Right forelimb (tissue), 1 donor: Measurements from ENCODE around the gene PRKACA.

Experiments
- DNase-seq: peaks from one replicate; pipeline ENCODE4 v3.0.0-alpha.2; 2018

The PRKACA gene

DNA sequence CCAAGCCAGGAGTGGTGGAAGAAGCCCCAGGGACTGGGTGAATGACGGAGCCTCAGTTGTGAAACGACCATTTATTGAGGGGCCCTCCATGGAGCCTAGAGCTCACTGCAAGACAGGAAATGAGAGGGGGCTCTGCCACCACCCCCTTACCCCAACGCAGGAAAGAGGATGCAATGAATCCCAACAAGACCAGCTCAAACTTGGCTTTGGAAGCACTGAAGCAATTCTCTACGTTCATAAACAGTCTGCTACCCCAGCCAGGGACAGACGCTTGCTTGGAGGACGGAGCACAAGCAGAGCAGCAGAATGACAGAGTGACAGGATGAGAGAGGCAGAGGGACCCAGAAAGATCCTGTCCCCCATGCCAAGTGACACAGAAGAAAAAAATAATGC is 1.0 kb downstream of the PRKACA start:
- DNase-seq: no peak

- DNase-seq: no peak
Measured at GRCh38 chr19:14115756-14116155, 1.8 kb downstream of the PRKACA start.

DNA sequence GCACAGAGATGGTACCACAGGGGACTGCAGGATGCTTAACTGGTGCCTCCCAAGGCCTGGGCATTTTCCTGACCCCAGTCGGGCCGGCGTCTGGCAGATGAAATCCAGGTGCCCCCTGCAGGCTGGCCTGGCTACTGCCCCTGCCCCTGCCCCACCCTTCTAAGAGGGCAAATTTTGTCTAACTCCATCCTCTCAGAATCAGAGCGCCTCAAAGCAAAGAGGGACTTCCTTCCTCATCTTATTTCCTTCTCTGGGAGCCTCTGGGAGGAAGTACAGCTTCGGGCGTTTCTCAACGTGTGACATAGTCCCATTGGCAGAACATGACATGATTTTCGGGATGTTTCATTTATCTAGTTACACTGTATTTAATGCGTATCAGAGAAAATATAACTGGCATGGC is 2.7 kb downstream of the PRKACA start:
- no peak for DNase-seq

DNA sequence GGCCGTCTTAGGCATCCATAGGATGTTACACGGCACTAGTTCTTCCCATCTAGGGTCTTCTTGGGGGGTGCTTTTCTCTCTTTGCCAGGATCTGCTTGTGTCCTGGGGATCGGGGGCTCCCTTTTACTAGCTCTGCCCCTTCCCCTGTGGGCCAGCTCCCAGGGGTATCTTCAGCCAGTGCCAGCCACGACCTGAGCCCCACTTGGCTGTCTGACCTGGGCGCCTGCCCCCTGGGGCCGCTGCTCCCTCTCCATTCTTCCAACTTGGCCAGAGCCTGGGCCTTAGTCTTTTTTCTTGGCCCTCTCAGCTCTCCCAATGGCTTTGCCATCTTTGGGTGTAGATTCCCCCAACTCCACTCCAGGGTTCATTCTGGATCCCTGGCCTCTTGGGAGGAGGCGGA is 3.1 kb downstream of the PRKACA start:
- no peak for DNase-seq

- DNase-seq: no peak
Measured at GRCh38 chr19:14113762-14114414, 3.7 kb downstream of the PRKACA start.

- no peak for DNase-seq
Measured at GRCh38 chr19:14112809-14113385, 4.7 kb downstream of the PRKACA start.

DNA sequence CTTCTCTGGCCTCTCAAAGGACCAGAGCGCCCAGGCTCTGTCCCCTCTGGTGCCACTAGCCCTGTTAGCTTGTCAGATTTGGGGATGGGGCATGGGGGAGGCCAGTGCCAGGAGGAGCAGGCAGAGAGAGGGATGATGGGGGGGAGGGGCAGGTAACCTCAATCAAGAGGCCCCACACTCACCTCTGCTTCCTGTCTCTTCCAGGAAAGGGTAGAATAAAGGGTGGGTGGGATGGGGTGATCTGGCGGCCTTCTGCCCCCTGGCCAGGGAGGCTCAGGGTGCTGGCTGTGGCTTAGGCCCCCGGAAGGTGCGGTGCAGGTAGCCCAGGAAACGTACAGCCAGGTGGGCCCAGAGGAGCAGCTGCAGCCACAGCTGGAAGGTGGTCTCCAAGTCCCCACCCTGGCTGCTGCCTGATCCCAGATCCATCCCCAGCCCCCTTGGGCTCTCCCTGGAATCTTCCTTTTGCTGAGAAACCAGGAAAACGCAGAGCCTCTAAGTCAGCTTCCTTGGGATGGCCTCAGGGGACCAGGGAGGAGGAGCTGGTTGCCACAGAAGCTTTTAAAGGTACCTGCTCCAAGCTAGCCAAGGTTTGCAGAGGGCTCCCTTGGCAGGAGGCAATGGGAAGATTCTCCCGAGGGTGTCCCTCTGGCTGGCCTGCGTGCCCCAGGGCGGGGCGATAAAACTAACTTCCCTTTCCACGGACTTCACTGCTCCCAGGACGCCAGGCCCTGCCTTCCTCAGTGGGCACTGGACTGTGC is 5.3 kb downstream of the PRKACA start:
- no peak for DNase-seq

- DNase-seq: no peak
Measured at GRCh38 chr19:14111486-14111885, 6.1 kb downstream of the PRKACA start.

DNA sequence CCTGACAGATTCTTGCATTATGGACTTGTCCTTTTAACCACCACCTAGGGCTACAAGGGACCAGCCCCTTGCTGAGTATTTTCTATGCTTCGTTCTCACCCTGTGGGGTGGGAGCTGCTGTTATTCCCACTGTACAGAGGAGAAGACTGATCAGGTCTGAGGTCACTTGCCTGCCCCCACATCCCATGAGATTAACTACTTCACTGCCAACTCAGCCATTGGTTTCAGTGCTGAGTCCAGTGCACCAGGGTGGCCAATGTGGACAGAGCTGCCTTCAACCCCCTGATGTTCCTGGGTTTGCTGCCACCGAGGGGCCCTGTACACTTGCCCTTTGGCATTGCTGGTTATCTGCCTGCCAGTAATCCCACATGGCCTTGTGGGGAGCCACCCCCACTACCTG is 6.9 kb downstream of the PRKACA start:
- no peak for DNase-seq

DNA sequence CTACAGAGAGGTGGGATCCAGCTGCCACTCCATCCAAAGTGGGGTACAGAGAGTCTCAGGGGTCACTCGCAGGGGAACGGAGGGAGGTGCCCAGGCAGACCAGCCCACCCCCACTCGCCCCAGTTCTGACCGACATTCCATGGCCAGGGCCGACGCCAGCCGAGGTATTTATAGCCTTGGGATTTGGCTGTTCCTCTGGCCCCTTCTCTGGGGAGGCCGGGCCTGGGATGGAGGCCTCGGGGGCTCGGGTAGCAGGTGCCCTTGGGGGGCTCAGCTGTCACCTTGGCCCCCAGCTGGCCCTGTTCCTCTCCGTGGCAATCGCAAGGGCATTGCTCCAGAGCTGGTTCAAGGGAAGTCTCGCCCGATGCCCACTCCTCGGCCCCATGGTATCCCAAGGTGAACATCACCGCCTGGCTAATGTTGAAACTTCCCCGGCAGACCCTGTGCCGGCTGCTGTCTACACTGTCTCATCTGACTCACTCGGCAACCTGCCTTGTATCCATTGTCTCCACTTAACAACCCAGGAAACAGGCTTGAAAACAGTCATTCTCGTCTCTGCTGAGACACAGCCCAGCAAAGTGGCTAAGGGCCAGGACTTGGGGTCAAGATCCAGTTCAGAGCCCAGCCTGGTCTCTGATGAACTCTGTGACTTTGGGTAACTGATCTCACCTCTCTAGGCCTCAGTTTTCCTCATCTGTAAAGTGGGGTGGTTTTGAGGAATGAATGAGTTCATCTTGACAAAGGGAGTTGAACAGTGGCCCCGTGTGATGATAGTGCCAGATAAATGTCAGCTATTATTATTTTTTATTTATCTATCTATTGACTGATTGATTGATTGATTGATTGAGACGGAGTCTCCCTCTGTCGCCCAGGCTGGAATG is 9.7 kb downstream of the PRKACA start:
- no peak for DNase-seq

GRCh38 chr19:14106840-14107239 is 10.7 kb downstream of the PRKACA start:
- no peak for DNase-seq

- no peak for DNase-seq
Measured at GRCh38 chr19:14105680-14106079, 11.9 kb downstream of the PRKACA start.

DNA sequence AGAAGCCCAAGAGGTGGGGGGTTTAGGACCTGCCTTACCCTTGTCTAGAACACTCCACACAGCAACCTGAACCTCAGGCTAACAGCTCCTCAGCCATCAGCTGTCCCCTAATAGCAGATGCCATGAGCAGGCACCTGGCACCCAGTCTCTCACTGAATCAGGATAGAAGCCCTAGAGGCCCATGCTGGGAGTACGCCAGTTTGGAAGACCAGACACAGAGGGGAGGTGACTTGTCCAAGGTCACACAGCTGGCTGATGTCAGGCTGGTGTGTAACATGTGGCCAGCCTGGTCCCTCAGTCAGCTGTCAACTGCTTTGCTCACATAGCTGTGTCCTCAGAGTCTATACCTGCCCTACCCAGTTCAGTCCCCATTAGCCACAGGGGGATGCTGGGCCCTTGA is 14.3 kb downstream of the PRKACA start:
- DNase-seq: no peak

DNA sequence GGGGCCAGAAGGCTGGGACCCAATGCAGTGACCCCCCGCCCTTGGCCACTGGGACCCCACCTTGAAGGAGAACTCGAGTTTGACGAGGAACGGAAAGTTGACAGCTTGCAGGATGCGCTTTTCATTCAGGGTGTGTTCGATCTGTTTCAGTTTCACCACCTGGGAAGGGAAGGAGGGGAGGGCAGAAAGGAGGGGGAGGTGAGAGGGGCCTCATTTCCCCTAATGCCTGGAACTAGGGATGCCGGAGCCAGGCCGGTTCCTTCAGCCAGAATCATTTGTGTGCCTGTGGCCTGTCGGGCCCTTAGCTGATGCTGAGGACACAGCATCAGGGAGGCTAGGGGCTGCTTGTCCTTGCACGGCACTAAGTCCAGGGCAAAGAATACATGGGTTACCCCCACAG is 14.8 kb downstream of the PRKACA start:
- no peak for DNase-seq

GRCh38 chr19:14102102-14102696 is 15.4 kb downstream of the PRKACA start:
- no peak for DNase-seq

DNA sequence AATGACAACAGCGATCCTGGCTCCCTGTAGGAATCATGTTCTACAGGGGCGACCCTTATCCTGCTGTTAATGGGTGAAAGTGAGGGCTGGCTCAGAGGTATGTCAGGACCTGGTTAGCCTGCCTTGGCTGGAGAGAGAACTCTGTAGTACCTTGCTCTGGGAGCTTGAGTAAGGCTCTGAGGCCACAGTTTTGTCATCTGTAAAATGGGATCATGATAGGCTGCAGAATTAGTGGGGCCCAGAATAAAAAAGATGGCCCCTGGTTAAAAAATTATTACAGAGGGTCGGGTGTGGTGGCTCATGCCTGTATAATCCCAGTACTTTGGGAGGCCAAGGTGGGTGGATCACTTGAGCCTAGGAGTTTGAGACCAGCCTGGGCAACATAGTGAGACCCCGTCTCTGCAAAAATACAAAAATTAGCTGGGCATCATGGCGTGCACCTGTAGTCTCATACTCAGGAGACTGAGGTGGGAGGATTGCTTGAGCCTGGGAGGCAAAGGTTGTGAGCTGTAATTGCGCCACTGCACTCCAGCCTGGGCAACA is 16.5 kb downstream of the PRKACA start:
- no peak for DNase-seq

DNA sequence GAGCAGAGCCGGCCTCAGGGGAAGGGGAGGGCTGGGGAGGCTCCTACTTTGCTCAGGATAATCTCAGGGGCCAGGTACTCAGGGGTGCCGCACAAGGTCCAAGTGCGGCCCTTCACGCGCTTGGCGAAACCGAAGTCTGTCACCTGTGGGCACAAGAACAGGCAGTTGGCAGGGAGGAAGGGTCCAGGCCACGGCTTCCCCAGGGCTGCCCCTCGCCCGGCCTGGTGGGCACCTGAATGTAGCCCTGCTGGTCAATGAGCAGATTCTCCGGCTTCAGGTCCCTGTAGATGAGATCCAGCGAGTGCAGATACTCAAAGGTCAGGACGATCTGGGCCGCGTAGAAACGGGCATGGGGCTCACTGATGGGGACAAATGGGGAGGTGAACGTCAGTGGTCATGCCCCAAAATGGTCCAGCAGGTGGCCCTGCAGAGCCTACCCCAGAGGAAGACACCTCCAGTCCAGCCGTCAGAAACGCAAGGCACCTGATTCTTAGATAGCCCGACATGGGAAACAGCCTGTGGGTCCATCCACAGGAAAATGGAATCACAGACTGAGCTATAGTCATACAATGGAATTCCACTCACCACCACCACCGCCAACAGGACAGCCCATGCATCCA is 19.9 kb downstream of the PRKACA start:
- no peak for DNase-seq

DNA sequence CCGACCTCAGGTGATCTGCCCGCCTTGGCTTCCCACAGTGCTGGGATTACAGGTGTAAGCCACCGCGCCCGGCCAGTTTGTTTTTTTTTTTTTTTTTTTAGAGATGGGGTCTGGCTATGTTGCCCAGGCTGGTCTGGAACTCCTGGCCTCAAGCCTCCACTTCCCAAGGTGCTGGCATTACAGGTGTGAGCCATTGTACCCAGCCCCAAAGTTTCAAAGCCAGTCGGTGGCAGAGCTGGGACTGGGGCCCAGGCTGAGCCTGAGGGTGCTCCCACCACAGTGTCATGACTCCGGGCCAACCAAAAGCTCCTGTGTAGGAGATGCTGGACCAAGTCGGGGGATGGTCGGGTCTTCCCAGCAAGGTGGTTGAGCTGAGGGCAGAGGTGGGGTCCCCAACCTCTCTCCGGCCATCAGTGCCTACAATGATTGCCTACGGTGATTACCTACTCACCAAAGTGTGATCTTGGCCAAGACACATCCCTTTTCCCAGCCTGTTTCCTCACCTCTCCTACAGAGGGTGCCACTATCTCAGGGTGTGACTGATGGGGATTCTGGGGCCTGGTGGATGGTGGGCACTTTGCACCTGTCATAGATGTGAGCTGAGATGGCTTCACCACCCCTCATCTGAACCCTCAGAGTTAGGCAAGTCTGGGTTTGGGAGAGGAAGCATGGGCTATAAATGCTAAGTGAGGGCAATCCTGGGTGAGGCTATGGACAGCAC is 21.1 kb downstream of the PRKACA start:
- no peak for DNase-seq

- DNase-seq: no peak
Measured at GRCh38 chr19:14094854-14095253, 22.7 kb downstream of the PRKACA start.

GRCh38 chr19:14093117-14093823 is 24.3 kb downstream of the PRKACA start:
- DNase-seq: no peak
